ENCODE data around the gene PACRG.

The PACRG gene

DNA sequence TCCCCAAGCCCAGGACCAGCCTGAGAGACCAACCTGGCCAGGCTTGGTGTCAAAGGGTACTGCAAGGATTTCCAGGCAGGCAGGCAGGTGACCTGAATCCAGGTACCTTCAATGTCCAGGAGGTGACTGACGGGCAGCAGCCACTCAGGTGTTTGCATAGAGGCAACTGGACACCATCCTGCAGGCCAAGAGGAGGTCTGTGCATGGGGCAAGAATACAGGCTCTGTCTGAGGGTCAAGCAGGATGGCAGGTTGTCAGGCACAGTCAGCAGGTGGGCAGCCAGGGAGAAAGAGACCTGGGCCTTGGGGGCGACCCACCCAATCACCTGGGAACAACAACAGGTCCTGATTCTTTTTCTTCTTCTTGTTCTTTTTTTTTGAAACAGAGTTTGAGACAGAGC, 527.5 kb downstream of the PACRG start:
- Histone ChIP-seq H3F3A (ENCODE audit: insufficient read depth) (no peaks in the 10 kb centered on the region), H3K4me3 (ENCODE audit: insufficient read depth, low read length, poor library complexity, severe bottlenecking) (no peak overlapping the region), H3K4me2 (ENCODE audit: low read depth, low read length, poor library complexity, severe bottlenecking) (no peak overlapping the region), H3K9me3 (ENCODE audit: insufficient read depth, low read length) (no peaks in the 10 kb centered on the region), H3K79me2 (ENCODE audit: insufficient read depth, low read length) (no peaks in the 10 kb centered on the region), H3K27ac (ENCODE audit: low read depth, low read length) (no peak overlapping the region), H3K9ac (ENCODE audit: low read length) (no peak overlapping the region), H2AFZ (ENCODE audit: low read depth, low read length, severe bottlenecking) (no peak overlapping the region), H4K20me1 (ENCODE audit: low read depth, low read length) (no peaks in the 10 kb centered on the region), H3K9me2 (replicated peaks; ENCODE audit: insufficient read depth, low read length) (no peaks in the 10 kb centered on the region), H3K27me3 (ENCODE audit: low read length) (no peaks in the 10 kb centered on the region), H3K36me3 (ENCODE audit: low read length) (no peaks in the 10 kb centered on the region)
- no peak for TF ChIP-seq EZH2phosphoT487 (conservative IDR thresholded peaks at IDR 0.05; ENCODE audit: low read length)
- TF ChIP-seq, protein P1, sequence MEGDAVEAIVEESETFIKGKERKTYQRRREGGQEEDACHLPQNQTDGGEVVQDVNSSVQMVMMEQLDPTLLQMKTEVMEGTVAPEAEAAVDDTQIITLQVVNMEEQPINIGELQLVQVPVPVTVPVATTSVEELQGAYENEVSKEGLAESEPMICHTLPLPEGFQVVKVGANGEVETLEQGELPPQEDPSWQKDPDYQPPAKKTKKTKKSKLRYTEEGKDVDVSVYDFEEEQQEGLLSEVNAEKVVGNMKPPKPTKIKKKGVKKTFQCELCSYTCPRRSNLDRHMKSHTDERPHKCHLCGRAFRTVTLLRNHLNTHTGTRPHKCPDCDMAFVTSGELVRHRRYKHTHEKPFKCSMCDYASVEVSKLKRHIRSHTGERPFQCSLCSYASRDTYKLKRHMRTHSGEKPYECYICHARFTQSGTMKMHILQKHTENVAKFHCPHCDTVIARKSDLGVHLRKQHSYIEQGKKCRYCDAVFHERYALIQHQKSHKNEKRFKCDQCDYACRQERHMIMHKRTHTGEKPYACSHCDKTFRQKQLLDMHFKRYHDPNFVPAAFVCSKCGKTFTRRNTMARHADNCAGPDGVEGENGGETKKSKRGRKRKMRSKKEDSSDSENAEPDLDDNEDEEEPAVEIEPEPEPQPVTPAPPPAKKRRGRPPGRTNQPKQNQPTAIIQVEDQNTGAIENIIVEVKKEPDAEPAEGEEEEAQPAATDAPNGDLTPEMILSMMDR (IDR thresholded peaks at IDR 0.05; ENCODE audit: insufficient read depth, low read length, poor library complexity, severe bottlenecking), result no peak

DNA sequence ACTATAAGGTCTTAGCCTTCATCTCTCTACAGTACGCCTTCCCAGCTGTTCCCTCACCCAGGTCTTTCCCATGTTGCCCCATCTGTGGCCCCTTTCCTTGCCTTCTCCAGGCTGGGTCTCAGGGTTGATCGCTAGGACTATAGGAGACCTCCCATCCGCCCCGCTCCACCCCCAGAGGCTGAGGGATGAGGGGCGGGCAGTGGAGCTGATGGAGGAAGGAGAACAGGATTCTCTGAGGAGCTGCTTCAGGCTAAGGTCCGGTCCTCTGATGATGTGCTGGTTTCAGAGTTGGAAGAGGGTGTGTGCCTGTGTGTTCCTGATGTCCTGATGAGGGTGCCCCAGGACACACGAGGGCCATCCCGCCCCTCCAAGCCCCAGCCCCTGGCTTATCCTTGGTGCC, 531.9 kb downstream of the PACRG start:
- Histone ChIP-seq H3K4me2 (ENCODE audit: low read depth, low read length, poor library complexity, severe bottlenecking) (no peak overlapping the region), H3K27ac (ENCODE audit: low read depth, low read length) (no peak overlapping the region), H3K9me2 (replicated peaks; ENCODE audit: insufficient read depth, low read length) (no peaks in the 10 kb centered on the region), H3K36me3 (ENCODE audit: low read length) (no peaks in the 10 kb centered on the region), H3K79me2 (ENCODE audit: insufficient read depth, low read length) (no peaks in the 10 kb centered on the region), H4K20me1 (ENCODE audit: low read depth, low read length) (no peaks in the 10 kb centered on the region), H3K9ac (ENCODE audit: low read length) (no peak overlapping the region), H3K9me3 (ENCODE audit: insufficient read depth, low read length) (no peaks in the 10 kb centered on the region), H3K4me3 (ENCODE audit: insufficient read depth, low read length, poor library complexity, severe bottlenecking) (no peak overlapping the region), H2AFZ (ENCODE audit: low read depth, low read length, severe bottlenecking) (no peak overlapping the region), H3F3A (ENCODE audit: insufficient read depth) (no peaks in the 10 kb centered on the region), H3K27me3 (ENCODE audit: low read length) (no peaks in the 10 kb centered on the region)
- TF ChIP-seq EZH2phosphoT487 (conservative IDR thresholded peaks at IDR 0.05; ENCODE audit: low read length), result no peak
- TF ChIP-seq, protein P1 (IDR thresholded peaks at IDR 0.05; ENCODE audit: insufficient read depth, low read length, poor library complexity, severe bottlenecking), result no peak

DNA sequence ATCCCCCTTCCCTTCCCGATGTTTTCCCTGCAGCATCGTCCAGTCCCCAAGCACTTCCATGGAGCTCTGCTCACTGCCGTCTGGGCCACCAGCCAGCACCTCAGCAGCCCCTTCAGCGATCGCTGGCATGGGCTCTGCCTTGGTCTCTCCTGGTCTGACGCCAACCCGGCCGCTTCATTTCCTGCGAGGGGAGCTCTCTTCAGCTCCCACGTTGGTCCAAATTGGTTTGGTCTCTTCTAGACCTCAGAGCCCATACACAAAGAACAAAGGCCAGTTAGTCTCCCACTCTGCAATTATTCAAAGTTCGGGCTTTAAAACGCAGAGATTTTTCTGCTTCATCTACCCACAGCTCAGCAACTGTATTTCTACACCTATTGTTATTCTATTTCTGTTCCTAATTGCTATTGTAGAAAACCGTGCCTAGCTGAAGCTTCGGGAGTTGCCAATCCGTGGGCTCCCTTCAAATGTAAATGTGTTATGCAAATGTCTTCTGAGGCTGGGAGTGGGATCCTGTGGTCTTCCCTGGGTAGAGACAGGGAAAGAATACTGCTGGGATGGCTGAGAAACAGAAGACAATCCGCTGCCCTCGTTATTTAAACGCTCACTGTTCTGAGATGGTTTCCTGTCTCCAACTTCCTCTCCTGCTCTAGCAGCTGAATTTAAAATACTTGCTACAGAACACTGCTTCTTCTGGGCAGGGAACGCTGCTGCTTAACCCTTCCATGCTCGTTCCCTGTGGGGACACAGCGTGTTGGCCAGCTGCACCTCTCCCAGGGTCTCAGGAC, 532.5 kb downstream of the PACRG start:
- H3K9me3 ChIP-seq (ENCODE audit: insufficient read depth, low read length), result no peaks in the 10 kb centered on the region
- H3K4me3 ChIP-seq (ENCODE audit: insufficient read depth, low read length, poor library complexity, severe bottlenecking), result no peak overlapping the region
- H3F3A ChIP-seq (ENCODE audit: insufficient read depth), result no peaks in the 10 kb centered on the region
- H2AFZ ChIP-seq (ENCODE audit: low read depth, low read length, severe bottlenecking), result no peak overlapping the region
- H3K9ac ChIP-seq (ENCODE audit: low read length), result no peak overlapping the region
- no peaks in the 10 kb centered on the region for H3K79me2 ChIP-seq (ENCODE audit: insufficient read depth, low read length)
- H4K20me1 ChIP-seq (ENCODE audit: low read depth, low read length), result no peaks in the 10 kb centered on the region
- no peak overlapping the region for H3K27ac ChIP-seq (ENCODE audit: low read depth, low read length)
- TF ChIP-seq EZH2phosphoT487 (conservative IDR thresholded peaks at IDR 0.05; ENCODE audit: low read length), result no peak
- TF ChIP-seq, protein P1 (IDR thresholded peaks at IDR 0.05; ENCODE audit: insufficient read depth, low read length, poor library complexity, severe bottlenecking), result no peak
- no peaks in the 10 kb centered on the region for H3K9me2 ChIP-seq (replicated peaks; ENCODE audit: insufficient read depth, low read length)
- H3K4me2 ChIP-seq (ENCODE audit: low read depth, low read length, poor library complexity, severe bottlenecking), result no peak overlapping the region
- H3K36me3 ChIP-seq (ENCODE audit: low read length), result no peaks in the 10 kb centered on the region
- no peaks in the 10 kb centered on the region for H3K27me3 ChIP-seq (ENCODE audit: low read length)
